Measurements from ENCODE around the gene FBXL16. TPM values are rescaled to one million over a fixed set of nuclear protein-coding genes. Genes with fewer than 3 reads are reported as not detected.

The FBXL16 gene
- total RNA-seq, 1 experiment from 2014 or later, result 7.5 TPM

Other genes starting within 250 kb of the FBXL16 start
- 30.2 to 84.8 TPM (median 76.9 TPM) in 5 replicates for gene CAPN15, start 178.1 kb downstream of the FBXL16 start, total RNA-seq (2022; extraction: Qiagen RNA extraction; ENCODE audit: low read depth)
- gene PRR35, start 145.4 kb downstream of the FBXL16 start, total RNA-seq (2022; extraction: Qiagen RNA extraction; ENCODE audit: low read depth), result 0.11 to 0.20 TPM (median 0.13 TPM) in 4 of 5 replicates, not detected in the other
- gene NHLRC4, start 138.8 kb downstream of the FBXL16 start, total RNA-seq (2022; extraction: Qiagen RNA extraction; ENCODE audit: low read depth), result 0.14 to 0.32 TPM (median 0.19 TPM) in 5 replicates
- 18.4 to 44.1 TPM (median 36.7 TPM) in 5 replicates for gene PIGQ, start 135.8 kb downstream of the FBXL16 start, total RNA-seq (2022; extraction: Qiagen RNA extraction; ENCODE audit: low read depth)
- 9.9 to 20.9 TPM (median 20.2 TPM) in 5 replicates for gene RAB40C, start 115.7 kb downstream of the FBXL16 start, total RNA-seq (2022; extraction: Qiagen RNA extraction; ENCODE audit: low read depth)
- 0.18 to 0.26 TPM (median 0.22 TPM) in 4 of 5 replicates, not detected in the other for gene WFIKKN1, start 74.8 kb downstream of the FBXL16 start, total RNA-seq (2022; extraction: Qiagen RNA extraction; ENCODE audit: low read depth)
- 71.6 to 145 TPM (median 132 TPM) in 5 replicates for gene METTL26, start 69.5 kb downstream of the FBXL16 start, total RNA-seq (2022; extraction: Qiagen RNA extraction; ENCODE audit: low read depth)
- 17.9 to 45.8 TPM (median 40.4 TPM) in 5 replicates for gene MCRIP2, start 64.0 kb downstream of the FBXL16 start, total RNA-seq (2022; extraction: Qiagen RNA extraction; ENCODE audit: low read depth)
- gene WDR90, start 56.4 kb downstream of the FBXL16 start, total RNA-seq (2022; extraction: Qiagen RNA extraction; ENCODE audit: low read depth), result 13.9 to 34.9 TPM (median 26.8 TPM) in 5 replicates
- 44.9 to 111 TPM (median 98.0 TPM) in 5 replicates for gene RHOT2, start 37.7 kb downstream of the FBXL16 start, total RNA-seq (2022; extraction: Qiagen RNA extraction; ENCODE audit: low read depth)
- 0.34 to 1.8 TPM (median 1.4 TPM) in 5 replicates for gene RHBDL1, start 30.1 kb downstream of the FBXL16 start, total RNA-seq (2022; extraction: Qiagen RNA extraction; ENCODE audit: low read depth)
- gene STUB1, start 25.4 kb downstream of the FBXL16 start, total RNA-seq (2022; extraction: Qiagen RNA extraction; ENCODE audit: low read depth), result 82.6 to 135 TPM (median 106 TPM) in 5 replicates
- gene JMJD8, start 21.5 kb downstream of the FBXL16 start, total RNA-seq (2022; extraction: Qiagen RNA extraction; ENCODE audit: low read depth), result 55.5 to 80.8 TPM (median 78.9 TPM) in 5 replicates
- 2.9 to 7.7 TPM (median 6.7 TPM) in 5 replicates for gene WDR24, start 15.4 kb downstream of the FBXL16 start, total RNA-seq (2022; extraction: Qiagen RNA extraction; ENCODE audit: low read depth)
- gene METRN, start 9.3 kb upstream of the FBXL16 start, total RNA-seq (2022; extraction: Qiagen RNA extraction; ENCODE audit: low read depth), result 66.1 to 229 TPM (median 200 TPM) in 5 replicates
- gene ANTKMT, start 15.3 kb upstream of the FBXL16 start, total RNA-seq (2022; extraction: Qiagen RNA extraction; ENCODE audit: low read depth), result 25.7 to 66.6 TPM (median 52.1 TPM) in 5 replicates
- gene CCDC78, start 20.6 kb upstream of the FBXL16 start, total RNA-seq (2022; extraction: Qiagen RNA extraction; ENCODE audit: low read depth), result 4.1 to 7.1 TPM (median 6.2 TPM) in 5 replicates
- 14.3 to 23.8 TPM (median 18.4 TPM) in 5 replicates for gene HAGHL, start 21.3 kb upstream of the FBXL16 start, total RNA-seq (2022; extraction: Qiagen RNA extraction; ENCODE audit: low read depth)
- 16.4 to 29.7 TPM (median 25.3 TPM) in 5 replicates for gene CIAO3, start 35.2 kb upstream of the FBXL16 start, total RNA-seq (2022; extraction: Qiagen RNA extraction; ENCODE audit: low read depth)
- 2.4 to 4.2 TPM (median 3.2 TPM) in 5 replicates for gene MSLN, start 54.9 kb upstream of the FBXL16 start, total RNA-seq (2022; extraction: Qiagen RNA extraction; ENCODE audit: low read depth)
- gene RPUSD1, start 82.6 kb upstream of the FBXL16 start, total RNA-seq (2022; extraction: Qiagen RNA extraction; ENCODE audit: low read depth), result 28.5 to 57.2 TPM (median 55.7 TPM) in 5 replicates
- gene CHTF18, start 82.8 kb upstream of the FBXL16 start, total RNA-seq (2022; extraction: Qiagen RNA extraction; ENCODE audit: low read depth), result 9.9 to 37.8 TPM (median 24.1 TPM) in 5 replicates
- not detected in 5 replicates for gene GNG13, start 94.9 kb upstream of the FBXL16 start, total RNA-seq (2022; extraction: Qiagen RNA extraction; ENCODE audit: low read depth)

All from A549 treated with ZK216348 at 1 μM for 4 hours (cell line).